Keratinocyte (primary cell): ENCODE results near the gene PRAF2. TPM values are rescaled to one million over a fixed set of nuclear protein-coding genes. Genes with fewer than 3 reads are reported as not detected.

ENCODE experiments used
- DNase-seq: peaks from one replicate; pipeline ENCODE4 v3.0.0-alpha.2; 2011; ENCODE audit warnings: low read depth, missing footprints, low spot score
- FAIRE-seq: peaks from 2 replicates; lab custom pipeline; 2011; peaks lifted over from hg19 to GRCh38; lab: Jason Lieb, UNC
- H2AFZ ChIP-seq: 2 replicates; pipeline ENCODE4 v1.6.0; 2012; ENCODE audit warnings: low read length, control low read depth, inconsistent platforms; ENCODE audit not compliant: control insufficient read depth
- H3K27ac ChIP-seq: 2 replicates; pipeline ENCODE4 v1.5.1; 2011; ENCODE audit warnings: low read length; ENCODE audit not compliant: control insufficient read depth, insufficient read depth
- H3K27me3 ChIP-seq: 3 replicates; pipeline ENCODE4 v1.6.0; 2011; ENCODE audit warnings: low read length; ENCODE audit not compliant: control insufficient read depth, insufficient read depth; ENCODE audit errors: extremely low read depth
- H3K36me3 ChIP-seq, 2 experiments: 2 replicates in 1 of 2; 3 replicates in 1 of 2; pipeline ENCODE4 v1.5.1; 2011; ENCODE audit warnings: low read length in 2 of 2, mild to moderate bottlenecking in 1 of 2; ENCODE audit not compliant: control insufficient read depth in 2 of 2, insufficient read depth in 2 of 2; ENCODE audit errors: extremely low read depth in 1 of 2
- H3K4me1 ChIP-seq: 3 replicates; pipeline ENCODE4 v1.5.1; 2011; ENCODE audit warnings: low read length; ENCODE audit not compliant: control insufficient read depth, insufficient read depth; ENCODE audit errors: extremely low read depth
- H3K4me2 ChIP-seq: 3 replicates; pipeline ENCODE4 v1.6.0; 2011; ENCODE audit warnings: low read depth, low read length; ENCODE audit not compliant: control insufficient read depth, insufficient read depth; ENCODE audit errors: extremely low read depth
- H3K4me3 ChIP-seq, 3 experiments: fragments of 200-600 bp in 1 of 3; sonication (generic) in 1 of 3; 2 replicates in 2 of 3; 3 replicates in 1 of 3; pipeline ENCODE4 v1.5.1; 2011 to 2016; ENCODE audit warnings: low read length in 3 of 3, mild to moderate bottlenecking in 3 of 3, control low read depth in 2 of 3, inconsistent platforms in 1 of 3, low read depth in 1 of 3, mixed read lengths in 1 of 3, mixed run types in 1 of 3, moderate library complexity in 1 of 3; ENCODE audit not compliant: control insufficient read depth in 2 of 3, insufficient read depth in 2 of 3; ENCODE audit errors: extremely low read depth in 1 of 3
- H3K79me2 ChIP-seq: 2 replicates; pipeline ENCODE4 v1.6.0; 2012; ENCODE audit warnings: low read length; ENCODE audit not compliant: control insufficient read depth, insufficient read depth
- H3K9ac ChIP-seq: 3 replicates; pipeline ENCODE4 v1.6.0; 2011; ENCODE audit warnings: low read length; ENCODE audit not compliant: control insufficient read depth, insufficient read depth; ENCODE audit errors: extremely low read depth
- H3K9me1 ChIP-seq: 3 replicates; pipeline ENCODE4 v1.6.0; 2011; ENCODE audit warnings: low read length; ENCODE audit not compliant: control insufficient read depth, insufficient read depth; ENCODE audit errors: extremely low read depth
- H3K9me3 ChIP-seq: 2 replicates; pipeline ENCODE4 v1.5.1; 2012; ENCODE audit warnings: low read depth, low read length; ENCODE audit not compliant: control insufficient read depth
- H4K20me1 ChIP-seq: 3 replicates; pipeline ENCODE4 v1.6.0; 2011; ENCODE audit warnings: low read length; ENCODE audit not compliant: control insufficient read depth, insufficient read depth; ENCODE audit errors: extremely low read depth
- EZH2 ChIP-seq: IDR thresholded peaks from one replicate; pipeline ENCODE4 v1.6.1; 2012; ENCODE audit warnings: inconsistent platforms, mild to moderate bottlenecking, low read length, moderate library complexity
- dilution Hi-C: fragments of 300-500 bp; cut with MboI; formaldehyde crosslinking; loops from one replicate; pipeline ENCODE4 v1.7.0; 2020; ENCODE audit warnings: low sequenced_read_pairs; ENCODE audit not compliant: extremely low pct_ligation_motif_present
- polyA plus RNA-seq, 5 experiments: library from polyadenylated mRNA; depleted of rRNA in 3 of 5; stranded (reverse) in 3 of 5; stranded (forward) in 1 of 5; unstranded in 1 of 5; fragments of >200 nt; gene quantifications; 1 replicate in 1 of 5; 2 replicates in 3 of 5; 3 replicates in 1 of 5; pipeline versions ENCODE4 v1.2.1 to v1.2.3, GENCODE V29; 2011 to 2012; ENCODE audit warnings: missing spikeins in 2 of 5, low read depth in 1 of 5, low replicate concordance in 1 of 5
- TF ChIP-seq, protein P1 (sequence below), 3 experiments: IDR thresholded peaks in 1 of 3; conservative IDR thresholded peaks in 1 of 3; optimal IDR thresholded peaks in 1 of 3; 2 replicates in 2 of 3; 3 replicates in 1 of 3; pipeline versions ENCODE3 to v1.5.1; 2011; ENCODE audit warnings: low read length in 3 of 3, mild to moderate bottlenecking in 3 of 3, moderate library complexity in 2 of 3, control low read depth in 1 of 3, inconsistent platforms in 1 of 3; ENCODE audit not compliant: insufficient read depth in 2 of 3; ENCODE audit errors: extremely low read depth in 1 of 3

Gene PRAF2
- polyA plus RNA-seq, 1 donor (not counting 4 experiments of a cell fraction or from before 2014, with no cell fraction given) = 6.9 TPM

DNA sequence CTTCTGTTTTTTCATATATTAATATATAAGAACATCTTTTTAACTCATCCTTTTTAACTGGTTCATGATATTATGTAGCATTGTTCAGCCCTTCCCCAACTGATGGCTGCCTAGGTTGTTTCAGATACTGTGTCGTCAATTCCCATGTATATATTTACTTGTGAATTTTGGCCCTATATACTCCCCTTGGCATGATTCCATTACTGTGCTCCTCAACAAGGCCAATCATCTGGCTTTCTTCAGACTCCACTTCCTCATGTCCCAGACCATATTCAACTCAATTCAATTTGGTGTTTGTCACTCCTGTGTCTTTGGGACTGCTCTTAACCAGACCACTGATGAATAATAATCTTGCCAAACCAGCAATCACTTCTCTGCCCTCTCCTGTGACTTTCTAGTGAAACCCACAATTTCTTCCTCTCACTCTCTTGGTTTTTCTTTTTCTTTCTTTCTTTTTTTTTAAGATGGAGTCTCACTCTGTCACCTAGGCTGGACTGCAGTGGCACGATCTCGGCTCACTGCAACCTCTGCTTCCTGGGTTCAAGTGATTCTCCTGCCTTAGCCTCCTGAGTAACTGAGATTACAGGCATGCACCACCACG is 8.6 kb upstream of the PRAF2 start:
- Histone ChIP-seq H3K27me3 (no peaks in the 10 kb centered on the region), H4K20me1 (no peaks in the 10 kb centered on the region), H3K27ac (no peak overlapping the region), H3K36me3 (no peaks in the 10 kb centered on the region), H3K79me2 (no peaks in the 10 kb centered on the region), H3K9me3 (no peaks in the 10 kb centered on the region), H3K4me1 (no peaks in the 10 kb centered on the region), H3K4me2 (no peak overlapping the region), H3K9ac (no peak overlapping the region), H2AFZ (no peak overlapping the region), H3K4me3 (no peak overlapping the region), H3K9me1 (no peaks in the 10 kb centered on the region)
- dilution Hi-C loops = no loop called here
- DNase-seq = no peak
- no peak for TF ChIP-seq EZH2
- TF ChIP-seq, protein P1, sequence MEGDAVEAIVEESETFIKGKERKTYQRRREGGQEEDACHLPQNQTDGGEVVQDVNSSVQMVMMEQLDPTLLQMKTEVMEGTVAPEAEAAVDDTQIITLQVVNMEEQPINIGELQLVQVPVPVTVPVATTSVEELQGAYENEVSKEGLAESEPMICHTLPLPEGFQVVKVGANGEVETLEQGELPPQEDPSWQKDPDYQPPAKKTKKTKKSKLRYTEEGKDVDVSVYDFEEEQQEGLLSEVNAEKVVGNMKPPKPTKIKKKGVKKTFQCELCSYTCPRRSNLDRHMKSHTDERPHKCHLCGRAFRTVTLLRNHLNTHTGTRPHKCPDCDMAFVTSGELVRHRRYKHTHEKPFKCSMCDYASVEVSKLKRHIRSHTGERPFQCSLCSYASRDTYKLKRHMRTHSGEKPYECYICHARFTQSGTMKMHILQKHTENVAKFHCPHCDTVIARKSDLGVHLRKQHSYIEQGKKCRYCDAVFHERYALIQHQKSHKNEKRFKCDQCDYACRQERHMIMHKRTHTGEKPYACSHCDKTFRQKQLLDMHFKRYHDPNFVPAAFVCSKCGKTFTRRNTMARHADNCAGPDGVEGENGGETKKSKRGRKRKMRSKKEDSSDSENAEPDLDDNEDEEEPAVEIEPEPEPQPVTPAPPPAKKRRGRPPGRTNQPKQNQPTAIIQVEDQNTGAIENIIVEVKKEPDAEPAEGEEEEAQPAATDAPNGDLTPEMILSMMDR (optimal IDR thresholded peaks at IDR 0.05 in 1 of 3, IDR thresholded peaks at IDR 0.05 in 1 of 3, conservative IDR thresholded peaks at IDR 0.05 in 1 of 3; ENCODE audit: extremely low read depth in 1 of 3, insufficient read depth in 2 of 3, low read length in 3 of 3) = no peak
- FAIRE-seq = no peak

DNA sequence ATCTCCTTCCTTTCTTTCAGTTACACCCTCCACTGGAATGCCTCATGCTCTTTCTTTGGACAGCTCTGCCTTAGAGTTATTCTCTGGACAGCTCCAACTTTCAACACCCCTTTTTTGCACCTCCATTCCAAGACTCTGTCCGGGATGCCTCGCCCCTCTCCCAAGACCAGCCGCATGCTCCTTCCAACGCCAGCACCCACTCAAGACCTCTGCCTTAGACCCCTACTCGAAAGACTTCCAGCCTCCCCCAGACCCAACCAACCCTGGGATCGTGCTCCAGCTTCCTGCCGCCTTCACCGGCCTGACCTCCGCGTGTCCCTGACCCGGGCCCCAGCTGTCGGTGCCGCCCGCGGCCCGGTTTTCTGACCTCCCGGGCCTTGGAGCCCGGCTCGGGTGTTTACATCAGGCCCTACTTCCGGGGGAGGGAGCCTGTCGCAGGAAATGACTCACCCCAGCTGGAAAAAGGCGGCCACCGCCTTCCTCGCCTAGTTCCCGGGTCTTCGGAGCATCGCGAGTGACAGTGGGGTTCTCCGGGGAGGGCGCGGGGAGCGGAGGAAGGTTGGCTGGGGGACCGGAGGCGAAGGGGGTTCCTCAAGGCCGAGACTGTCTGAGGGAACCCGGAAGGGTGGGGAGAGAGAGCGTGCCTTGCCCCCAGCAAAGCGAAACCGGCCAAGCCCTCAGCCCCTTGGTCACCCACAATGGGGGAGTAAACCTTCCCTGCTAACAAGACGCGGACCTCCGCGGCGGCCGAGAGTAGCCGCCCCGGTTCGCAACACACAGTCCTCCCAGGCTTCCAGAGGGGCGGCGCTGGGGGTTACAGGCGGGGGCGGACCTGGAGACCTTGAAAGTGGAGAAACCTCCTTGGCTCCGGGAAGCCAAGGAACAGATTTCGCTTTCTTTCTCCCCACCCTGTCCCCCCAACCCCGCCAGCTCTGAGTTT is 6.0 kb upstream of the PRAF2 start, which contains the start of gene WDR45:
Gene WDR45 (minus strand): TSS at position 399 of the 940 bp plus-strand sequence. CDS start 1,792 bp downstream, outside the sequence.
- Histone ChIP-seq H3K36me3 (no peaks in the 10 kb centered on the region), H3K9me3 (no peaks in the 10 kb centered on the region), H3K4me1 (no peaks in the 10 kb centered on the region), H3K9me1 (no peaks in the 10 kb centered on the region), H2AFZ (peak within 1 kb of the TSS; percentile 43), H3K79me2 (no peaks in the 10 kb centered on the region), H4K20me1 (no peaks in the 10 kb centered on the region), H3K27ac (peak within 1 kb of the TSS; percentile 82), H3K4me2 (peak within 1 kb of the TSS; percentile 81), H3K9ac (peak within 1 kb of the TSS; percentile 91), H3K27me3 (no peaks in the 10 kb centered on the region), H3K4me3 (peak within 1 kb of the TSS; percentile 62 to 80 (median 70))
- no peak for TF ChIP-seq EZH2
- TF ChIP-seq, protein P1 (optimal IDR thresholded peaks at IDR 0.05 in 1 of 3, IDR thresholded peaks at IDR 0.05 in 1 of 3, conservative IDR thresholded peaks at IDR 0.05 in 1 of 3; ENCODE audit: extremely low read depth in 1 of 3, insufficient read depth in 2 of 3, low read length in 3 of 3) = no peak
- DNase-seq = no peak
- dilution Hi-C loops = no loop called here
- FAIRE-seq = no peak
